ENCODE data around the gene HMG20A. TPM values are rescaled to one million over a fixed set of nuclear protein-coding genes. Genes with fewer than 3 reads are reported as not detected.

Gene HMG20A
- total RNA-seq, 1 donor from 2014 or later, result 26.4 TPM

GRCh38 chr15:77391372-77391951 lies 29.2 kb upstream of the HMG20A start:
- no peaks in the 10 kb centered on the region for H3K36me3 ChIP-seq (ENCODE audit: control insufficient read depth, insufficient read depth, low read length)
- H3K27me3 ChIP-seq (ENCODE audit: control insufficient read depth, insufficient read depth, low read length), result no peaks in the 10 kb centered on the region
- no peak overlapping the region for H3K4me3 ChIP-seq (ENCODE audit: low read depth, low read length)
- TF ChIP-seq CTCF (IDR thresholded peaks at IDR 0.05; ENCODE audit: insufficient read depth, low read length, poor library complexity, severe bottlenecking), result no peak
- no peak for DNase-seq (ENCODE audit: low read depth)

- no peaks in the 10 kb centered on the region for H3K36me3 ChIP-seq (ENCODE audit: control insufficient read depth, insufficient read depth, low read length)
- DNase-seq (ENCODE audit: low read depth), result no peak
- H3K27me3 ChIP-seq (ENCODE audit: control insufficient read depth, insufficient read depth, low read length), result no peaks in the 10 kb centered on the region
- H3K4me3 ChIP-seq (ENCODE audit: low read depth, low read length), result no peak overlapping the region
- no peak for TF ChIP-seq CTCF (IDR thresholded peaks at IDR 0.05; ENCODE audit: insufficient read depth, low read length, poor library complexity, severe bottlenecking)
Observed at GRCh38 chr15:77392762-77393470, 27.8 kb upstream of the HMG20A start.

GRCh38 chr15:77393471-77393840 lies 27.2 kb upstream of the HMG20A start:
- Histone ChIP-seq H3K4me3 (ENCODE audit: low read depth, low read length) (no peak overlapping the region), H3K36me3 (ENCODE audit: control insufficient read depth, insufficient read depth, low read length) (no peaks in the 10 kb centered on the region), H3K27me3 (ENCODE audit: control insufficient read depth, insufficient read depth, low read length) (no peaks in the 10 kb centered on the region)
- no peak for DNase-seq (ENCODE audit: low read depth)
- no peak for TF ChIP-seq CTCF (IDR thresholded peaks at IDR 0.05; ENCODE audit: insufficient read depth, low read length, poor library complexity, severe bottlenecking)

GRCh38 chr15:77395013-77395774 lies 25.5 kb upstream of the HMG20A start:
- Histone ChIP-seq H3K36me3 (ENCODE audit: control insufficient read depth, insufficient read depth, low read length) (no peaks in the 10 kb centered on the region), H3K4me3 (ENCODE audit: low read depth, low read length) (no peak overlapping the region), H3K27me3 (ENCODE audit: control insufficient read depth, insufficient read depth, low read length) (no peaks in the 10 kb centered on the region)
- DNase-seq (ENCODE audit: low read depth), result no peak
- TF ChIP-seq CTCF (IDR thresholded peaks at IDR 0.05; ENCODE audit: insufficient read depth, low read length, poor library complexity, severe bottlenecking), result no peak

- no peak for TF ChIP-seq CTCF (IDR thresholded peaks at IDR 0.05; ENCODE audit: insufficient read depth, low read length, poor library complexity, severe bottlenecking)
- H3K4me3 ChIP-seq (ENCODE audit: low read depth, low read length), result no peak overlapping the region
- no peak for DNase-seq (ENCODE audit: low read depth)
- H3K36me3 ChIP-seq (ENCODE audit: control insufficient read depth, insufficient read depth, low read length), result no peaks in the 10 kb centered on the region
- no peaks in the 10 kb centered on the region for H3K27me3 ChIP-seq (ENCODE audit: control insufficient read depth, insufficient read depth, low read length)
Observed at GRCh38 chr15:77396692-77397091, 24.0 kb upstream of the HMG20A start.

Measured in kidney epithelial cell (primary cell).